ENCODE measurements around the gene PARP3.
"Not testable (repeated sequence)": the region's sequence is repeated elsewhere in the genome, so short reads cannot be mapped to it uniquely, and the experiment has no call there.

Gene PARP3

GRCh38 chr3:51928438-51928837, 13.7 kb upstream of the PARP3 start:
- no peak for ATAC-seq (replicated peaks)
- Mint-ChIP-seq H3K4me1 (ENCODE audit: low read depth in 2 of 2) (no peaks in the 10 kb centered on the region), H3K36me3 (ENCODE audit: insufficient read depth) (no peaks in the 10 kb centered on the region), H3K9me3 (no peaks in the 10 kb centered on the region), H3K27ac (peak overlapping the region in 1 of 2 donors; percentile 82), H3K27me3 (no peaks in the 10 kb centered on the region), H3K4me3 (no peak overlapping the region)
- DNase-seq = no peak

GRCh38 chr3:51928981-51929380, 13.2 kb upstream of the PARP3 start:
- H3K27me3 Mint-ChIP-seq = not testable (repeated sequence)

DNA sequence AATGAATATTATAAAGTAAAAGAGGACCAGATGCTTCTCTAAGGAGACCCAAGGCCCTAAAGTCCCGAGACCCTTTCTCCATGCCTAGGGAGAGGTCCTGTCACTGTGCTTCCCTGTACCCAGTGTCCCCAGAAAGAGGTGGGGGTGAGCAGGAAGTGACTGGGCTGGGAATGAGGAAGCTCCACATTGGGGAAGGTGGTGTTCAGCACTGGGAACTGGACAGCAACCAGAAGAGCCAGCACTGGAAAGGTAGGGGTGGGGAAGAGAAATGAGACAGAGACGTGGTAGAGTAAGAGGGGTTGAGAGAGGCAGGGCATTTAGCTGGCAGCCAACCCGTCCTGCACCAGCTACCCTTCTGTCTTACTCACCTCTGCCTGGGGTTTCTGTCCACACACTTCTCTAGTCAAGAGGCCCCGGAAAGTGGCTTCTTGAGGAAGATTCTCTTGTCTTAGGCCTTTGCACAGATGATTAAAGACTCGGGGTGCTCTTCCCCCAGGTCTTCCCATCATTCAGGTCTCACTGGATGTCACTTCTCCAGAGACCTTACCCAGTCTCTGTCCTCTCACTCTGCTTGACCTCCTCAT, 12.7 kb upstream of the PARP3 start:
- Mint-ChIP-seq H3K36me3 (ENCODE audit: insufficient read depth) (peaks cover 3% of the 10 kb centered on the region), H3K27me3 (no peaks in the 10 kb centered on the region), H3K4me1 (ENCODE audit: low read depth in 2 of 2) (no peaks in the 10 kb centered on the region), H3K4me3 (no peak overlapping the region), H3K9me3 (no peaks in the 10 kb centered on the region), H3K27ac (no peak overlapping the region)
- DNase-seq (no peak), ATAC-seq (replicated peaks) (no peak)

More at GRCh38 chr3:51928981-51929380, 13.2 kb upstream of the PARP3 start:
- not testable (repeated sequence) for DNase-seq; H3K4me1 Mint-ChIP-seq (ENCODE audit: low read depth in 2 of 2); H3K9me3 Mint-ChIP-seq; H3K27ac Mint-ChIP-seq; H3K36me3 Mint-ChIP-seq (ENCODE audit: insufficient read depth); ATAC-seq (replicated peaks); H3K4me3 Mint-ChIP-seq

- DNase-seq = no peak
- H3K27me3 Mint-ChIP-seq = no peaks in the 10 kb centered on the region
- H3K27ac Mint-ChIP-seq = no peak overlapping the region
- no peaks in the 10 kb centered on the region for H3K4me1 Mint-ChIP-seq (ENCODE audit: low read depth in 2 of 2)
- no peaks in the 10 kb centered on the region for H3K9me3 Mint-ChIP-seq
- peaks cover 8% of the 10 kb centered on the region for H3K36me3 Mint-ChIP-seq (ENCODE audit: insufficient read depth)
- no peak for ATAC-seq (replicated peaks)
- no peak overlapping the region for H3K4me3 Mint-ChIP-seq
These were observed 11.7 kb upstream of the PARP3 start for GRCh38 chr3:51930439-51930838.

DNA sequence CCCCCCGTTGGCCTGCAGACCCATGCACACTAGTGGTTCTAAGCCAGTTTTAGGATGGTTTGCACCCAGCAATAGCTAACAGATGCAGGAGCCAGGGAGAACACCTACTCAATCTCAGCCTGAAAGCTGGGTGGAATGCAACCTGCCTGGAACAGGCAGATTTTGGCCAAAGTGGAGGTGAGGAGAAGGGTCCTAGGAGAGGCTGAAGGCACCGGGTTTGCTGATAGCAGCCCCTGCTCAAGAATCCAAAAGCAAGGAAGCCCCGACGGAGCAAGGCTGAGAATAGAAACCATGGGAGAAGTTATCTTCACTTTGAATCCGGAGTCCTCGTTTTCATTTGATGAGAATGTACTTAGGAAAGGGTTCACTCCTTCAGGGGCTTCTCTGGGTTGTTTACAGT, 10.4 kb upstream of the PARP3 start:
- Mint-ChIP-seq H3K4me3 (no peak overlapping the region), H3K27ac (no peak overlapping the region), H3K27me3 (no peaks in the 10 kb centered on the region), H3K9me3 (no peaks in the 10 kb centered on the region), H3K4me1 (ENCODE audit: low read depth in 2 of 2) (no peaks in the 10 kb centered on the region), H3K36me3 (ENCODE audit: insufficient read depth) (peaks cover 14% of the 10 kb centered on the region)
- no peak for ATAC-seq (replicated peaks)
- no peak for DNase-seq

GRCh38 chr3:51932471-51933370, 9.4 kb upstream of the PARP3 start:
- DNase-seq (no peak), ATAC-seq (replicated peaks) (no peak)
- Mint-ChIP-seq H3K36me3 (ENCODE audit: insufficient read depth) (peaks cover 19% of the 10 kb centered on the region), H3K9me3 (no peaks in the 10 kb centered on the region), H3K4me1 (ENCODE audit: low read depth in 2 of 2) (no peaks in the 10 kb centered on the region), H3K4me3 (no peak overlapping the region), H3K27ac (peak overlapping the region in 1 of 2 donors; percentile 60), H3K27me3 (no peaks in the 10 kb centered on the region)

GRCh38 chr3:51933471-51934138, 8.6 kb upstream of the PARP3 start:
- Mint-ChIP-seq H3K36me3 (ENCODE audit: insufficient read depth) (peaks cover 21% of the 10 kb centered on the region), H3K27ac (no peak overlapping the region), H3K4me1 (ENCODE audit: low read depth in 2 of 2) (no peaks in the 10 kb centered on the region), H3K4me3 (no peak overlapping the region), H3K27me3 (no peaks in the 10 kb centered on the region), H3K9me3 (no peaks in the 10 kb centered on the region)
- DNase-seq = no peak
- no peak for ATAC-seq (replicated peaks)

DNA sequence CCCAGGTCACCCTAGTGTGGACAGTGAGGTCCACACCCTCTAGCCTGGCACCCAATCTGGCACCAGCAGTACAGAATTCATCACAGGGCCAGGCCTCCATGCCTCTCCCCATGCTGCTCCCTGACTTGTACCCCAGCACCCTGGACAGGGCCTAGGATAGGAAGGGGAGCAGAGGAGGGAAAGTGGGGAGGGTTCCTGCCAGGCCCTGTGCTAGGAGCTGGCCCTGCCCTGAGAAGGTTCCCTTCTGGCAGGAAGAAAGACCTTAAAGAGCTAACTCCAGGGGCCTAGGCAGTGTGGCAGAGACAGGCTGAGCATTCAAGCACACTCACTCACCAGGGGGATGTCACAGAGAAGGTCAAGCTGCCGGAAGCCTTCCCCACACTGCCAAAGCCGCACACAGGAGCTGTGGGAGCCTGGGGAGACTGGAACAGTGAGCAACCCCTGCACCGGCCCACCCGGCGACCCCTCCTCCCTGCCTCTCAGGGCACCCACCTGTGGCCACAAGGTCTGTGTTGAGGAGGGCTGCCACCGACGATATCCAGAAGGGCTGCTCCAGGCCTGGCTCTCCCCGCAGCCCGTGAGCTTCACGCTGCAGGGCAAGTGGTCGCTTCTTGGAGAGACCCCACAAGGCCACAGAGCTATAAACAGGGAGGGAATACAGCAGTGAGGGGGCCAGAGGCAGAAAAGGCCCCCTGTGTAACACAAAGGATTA, 7.9 kb upstream of the PARP3 start:
- peaks cover 21% of the 10 kb centered on the region for H3K36me3 Mint-ChIP-seq (ENCODE audit: insufficient read depth)
- H3K4me3 Mint-ChIP-seq = no peak overlapping the region
- peaks cover 4 to 5% of the 10 kb centered on the region in 2 donors for H3K4me1 Mint-ChIP-seq (ENCODE audit: low read depth in 2 of 2)
- H3K27me3 Mint-ChIP-seq = no peaks in the 10 kb centered on the region
- no peak for DNase-seq
- no peak overlapping the region for H3K27ac Mint-ChIP-seq
- H3K9me3 Mint-ChIP-seq = no peaks in the 10 kb centered on the region
- no peak for ATAC-seq (replicated peaks)

DNA sequence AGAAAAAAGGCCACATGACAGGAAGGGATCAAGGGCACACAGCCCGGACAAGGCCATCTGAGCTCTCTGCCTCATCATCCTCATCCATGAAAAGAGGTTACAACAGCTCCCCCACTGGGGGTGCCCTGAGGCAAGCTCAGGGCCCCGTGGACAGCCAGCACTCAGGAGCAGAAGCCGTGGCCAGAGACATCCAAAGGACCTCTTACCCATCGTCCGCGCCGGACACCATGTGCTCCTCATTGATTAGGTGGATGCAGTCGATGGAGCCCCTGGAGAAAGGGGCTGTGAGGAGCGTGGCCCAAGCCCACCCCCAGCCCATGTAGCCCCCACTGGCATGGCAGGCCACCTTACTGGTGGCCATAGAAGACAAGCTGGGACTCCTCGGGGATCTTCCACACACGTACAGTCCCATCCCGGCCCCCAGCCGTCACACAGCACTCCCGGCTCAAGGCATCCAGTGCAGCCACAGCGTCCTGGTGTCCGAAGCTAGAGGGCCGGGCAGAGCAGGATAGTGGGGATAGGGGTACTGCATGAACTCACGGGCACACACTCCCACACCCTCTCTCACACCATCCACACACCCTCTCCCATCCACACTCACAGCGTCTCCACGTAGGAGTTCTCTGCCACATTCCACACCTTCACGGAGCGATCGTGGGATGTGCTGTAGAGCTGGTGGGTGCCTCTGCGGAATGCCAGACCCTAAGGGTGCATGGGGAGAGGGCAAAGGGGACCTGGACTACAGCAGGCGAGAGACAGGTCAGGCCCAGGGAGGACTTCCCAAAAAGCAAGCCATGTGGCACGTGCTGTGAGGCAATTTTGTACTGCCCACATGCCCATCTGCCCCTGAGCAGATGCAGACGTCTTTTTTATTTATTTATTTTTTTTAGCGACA, 6.9 kb upstream of the PARP3 start:
- DNase-seq (no peak), ATAC-seq (replicated peaks) (no peak)

DNA sequence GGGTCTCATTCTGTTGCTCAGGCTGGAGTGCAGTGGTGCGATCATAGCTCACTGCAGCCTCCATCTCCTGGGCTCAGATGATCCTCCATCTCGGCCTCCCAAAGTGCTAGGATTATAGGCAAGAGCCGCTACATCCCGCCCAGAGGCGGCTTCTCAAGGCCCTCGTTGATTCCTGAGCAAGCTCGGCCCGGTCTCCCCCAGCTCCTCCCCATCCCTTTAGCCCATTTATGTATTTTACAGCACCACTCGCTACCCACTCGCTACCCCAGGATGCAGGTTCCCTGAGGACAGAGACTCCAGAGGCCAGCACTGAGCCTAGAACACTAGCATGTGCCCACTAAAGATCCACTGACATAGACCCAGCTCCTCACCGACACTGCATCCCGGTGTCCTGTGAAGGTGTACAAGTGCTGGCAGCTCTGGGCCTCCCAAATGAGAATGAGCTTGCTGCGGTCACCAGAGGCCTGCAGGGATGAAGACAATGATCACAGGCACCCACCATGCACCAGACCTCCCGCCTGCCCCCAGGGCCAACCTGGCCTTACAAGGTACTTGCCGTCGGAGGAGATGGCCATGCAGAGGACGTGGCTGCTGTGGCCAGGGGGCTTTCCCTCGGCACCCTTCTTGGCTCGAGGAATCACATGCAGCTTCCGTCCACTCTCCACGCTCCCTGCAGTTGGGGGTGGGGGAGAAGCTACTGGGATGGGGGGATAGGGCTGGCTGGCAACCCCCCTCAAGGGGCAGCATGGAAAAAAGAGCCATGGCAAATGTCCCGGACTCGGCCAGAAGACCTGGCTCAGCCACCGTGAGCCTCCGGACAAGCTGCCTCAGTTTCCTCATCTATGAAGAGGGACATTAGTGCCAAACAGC, 6.0 kb upstream of the PARP3 start:
- H3K27me3 Mint-ChIP-seq = no peaks in the 10 kb centered on the region
- no peak for DNase-seq
- H3K4me3 Mint-ChIP-seq = no peak overlapping the region
- peaks cover 21% of the 10 kb centered on the region for H3K36me3 Mint-ChIP-seq (ENCODE audit: insufficient read depth)
- peaks cover 14 to 18% of the 10 kb centered on the region in 2 donors for H3K4me1 Mint-ChIP-seq (ENCODE audit: low read depth in 2 of 2)
- no peak for ATAC-seq (replicated peaks)
- no peak overlapping the region for H3K27ac Mint-ChIP-seq
- no peaks in the 10 kb centered on the region for H3K9me3 Mint-ChIP-seq

More for the DNA sequence above, 6.9 kb upstream of the PARP3 start:
- no peaks in the 10 kb centered on the region for H3K9me3 Mint-ChIP-seq
- H3K27ac Mint-ChIP-seq = no peak overlapping the region
- H3K4me3 Mint-ChIP-seq = no peak overlapping the region
- no peaks in the 10 kb centered on the region for H3K27me3 Mint-ChIP-seq
- H3K36me3 Mint-ChIP-seq (ENCODE audit: insufficient read depth) = peaks cover 21% of the 10 kb centered on the region
- peaks cover 6 to 9% of the 10 kb centered on the region in 2 donors for H3K4me1 Mint-ChIP-seq (ENCODE audit: low read depth in 2 of 2)

DNA sequence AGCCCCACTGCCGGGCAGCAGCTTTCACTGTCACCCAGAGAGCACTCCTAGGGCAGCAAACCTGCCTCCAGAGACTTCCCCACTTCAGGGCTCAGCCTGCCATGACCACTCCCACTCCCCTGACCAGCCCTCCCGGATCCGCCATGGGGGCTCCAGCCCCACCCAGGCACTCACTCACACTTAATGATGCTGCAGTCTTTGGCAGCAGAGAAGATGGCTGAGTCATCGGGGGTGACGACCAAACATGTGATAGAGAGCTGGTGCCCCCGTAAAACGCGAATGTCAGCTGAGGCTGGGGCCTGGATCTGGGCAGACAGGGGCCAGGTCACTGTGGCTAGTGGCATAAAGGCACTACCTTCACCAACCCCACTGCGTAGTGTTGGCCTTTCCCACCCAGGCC, 5.1 kb upstream of the PARP3 start:
- peaks cover 18 to 27% of the 10 kb centered on the region in 2 donors for H3K4me1 Mint-ChIP-seq (ENCODE audit: low read depth in 2 of 2)
- DNase-seq (no peak), ATAC-seq (replicated peaks) (no peak)
- no peak overlapping the region for H3K4me3 Mint-ChIP-seq
- no peaks in the 10 kb centered on the region for H3K9me3 Mint-ChIP-seq
- H3K27ac Mint-ChIP-seq = no peak overlapping the region
- peaks cover 25% of the 10 kb centered on the region for H3K36me3 Mint-ChIP-seq (ENCODE audit: insufficient read depth)
- H3K27me3 Mint-ChIP-seq = no peaks in the 10 kb centered on the region
